GM19239 (cell line): ENCODE results near the gene NACA2.
A peak's percentile ranks its signal among the peaks of the same experiment; 100 is the strongest.
"Not testable (repeated sequence)": the region's sequence is repeated elsewhere in the genome, so short reads cannot be mapped to it uniquely, and the experiment has no call there.

Experiments used
- DNase-seq: peaks from one replicate; pipeline ENCODE4 v3.0.0; 2011; ENCODE audit warnings: low spot score; ENCODE audit not compliant: insufficient read length
- FAIRE-seq: peaks from 2 replicates; lab custom pipeline; 2011; peaks lifted over from hg19 to GRCh38; lab: Jason Lieb, UNC

The NACA2 gene

DNA sequence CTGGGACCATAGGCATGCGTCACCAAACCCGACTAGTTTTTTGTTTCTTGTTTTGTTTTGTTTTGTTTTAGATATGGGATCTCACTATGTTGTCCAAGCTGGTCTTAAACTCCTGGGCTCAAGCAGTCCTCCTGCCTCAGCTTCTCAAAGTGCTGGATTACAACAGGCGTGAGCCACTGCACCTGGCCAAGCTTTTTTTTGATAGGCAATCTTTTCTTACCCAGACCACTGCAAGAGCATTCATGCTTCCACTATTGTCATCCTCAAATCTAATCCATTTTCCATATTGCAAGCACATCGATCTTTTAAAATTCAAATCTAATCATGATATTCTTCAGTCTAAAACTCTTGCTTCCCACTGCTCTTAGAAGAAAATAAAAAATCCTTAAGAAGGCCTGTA, 10.3 kb upstream of the NACA2 start:
- DNase-seq (no peak), FAIRE-seq (no peak)

DNA sequence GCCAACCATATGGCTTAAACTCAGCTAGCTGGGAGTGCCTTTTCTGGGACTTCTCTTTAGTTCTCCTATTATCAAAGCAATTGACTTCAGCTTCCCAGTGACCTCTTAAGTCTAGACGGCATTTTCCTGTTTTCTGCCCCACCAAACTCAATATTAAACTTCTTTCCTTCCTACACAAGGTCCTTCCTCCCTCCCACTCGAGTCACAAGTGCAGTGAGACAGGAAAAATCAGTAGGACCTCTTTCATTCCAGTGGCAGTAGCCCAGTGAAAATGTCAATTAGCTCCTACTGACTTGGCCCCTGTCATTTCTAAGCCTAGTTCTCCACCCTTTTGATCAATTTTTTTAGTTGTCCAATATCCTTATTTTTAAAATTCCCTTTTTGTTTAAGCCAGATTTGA, 9.6 kb upstream of the NACA2 start:
- DNase-seq = no peak

DNA sequence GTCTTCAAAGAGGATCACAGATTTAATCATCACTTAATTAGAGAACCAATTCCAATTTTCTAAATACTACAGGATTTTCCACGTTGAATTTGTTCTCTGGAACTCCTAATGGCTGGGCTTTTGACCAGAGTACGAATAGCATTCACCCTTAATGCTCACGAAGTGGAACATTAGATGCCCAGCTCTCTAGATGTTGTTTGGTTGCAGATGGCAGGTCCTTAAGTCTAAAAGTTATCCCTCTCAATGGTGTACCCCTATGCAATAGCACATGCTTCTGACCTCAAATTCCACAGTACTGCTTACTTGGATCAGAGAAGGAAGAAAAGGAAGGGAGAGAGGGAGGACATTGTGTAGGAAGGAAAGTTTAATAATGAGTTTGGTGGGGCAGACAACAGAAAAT, 8.6 kb upstream of the NACA2 start:
- DNase-seq (no peak), FAIRE-seq (no peak)

More for the DNA sequence above, 9.6 kb upstream of the NACA2 start:
- no peak for FAIRE-seq

DNA sequence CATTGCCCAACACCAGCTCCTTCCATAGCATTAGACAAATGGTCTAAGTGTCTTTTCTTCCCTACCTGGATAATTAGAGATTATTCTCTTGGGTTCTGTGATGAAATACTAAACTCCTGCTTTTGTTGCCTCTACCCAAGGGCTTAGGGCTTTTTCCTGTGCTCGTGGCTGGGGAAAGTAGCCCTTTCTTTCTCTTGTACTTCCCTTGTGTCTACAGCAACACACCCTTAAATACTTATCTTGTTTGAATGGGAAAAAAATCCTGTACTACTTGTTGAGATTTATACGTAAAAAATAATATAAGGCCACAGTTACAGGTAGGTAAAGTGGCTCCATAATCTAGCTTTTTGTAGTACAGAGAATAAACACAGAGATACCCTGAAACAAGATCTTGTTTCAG, 7.0 kb upstream of the NACA2 start:
- FAIRE-seq (no peak), DNase-seq (no peak)

DNA sequence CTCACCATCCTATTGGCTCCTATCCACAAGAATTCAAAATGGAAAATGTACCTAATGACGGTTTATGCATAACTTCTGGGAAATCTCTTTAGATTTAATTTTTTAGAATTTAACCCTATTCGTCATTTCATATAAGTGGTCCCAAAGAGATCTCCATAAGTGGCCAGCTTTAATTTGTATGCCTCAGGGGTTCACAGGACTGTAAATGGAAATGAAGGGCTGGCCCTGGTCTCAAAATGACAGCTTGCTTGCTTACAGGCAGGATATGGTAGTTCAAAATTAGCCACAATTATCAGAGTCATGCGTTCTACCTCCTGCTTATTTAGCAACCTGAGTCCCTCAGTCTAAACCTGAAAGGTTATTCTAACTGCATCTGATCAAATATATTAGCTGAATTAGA, 6.6 kb upstream of the NACA2 start:
- FAIRE-seq (no peak), DNase-seq (no peak)

DNA sequence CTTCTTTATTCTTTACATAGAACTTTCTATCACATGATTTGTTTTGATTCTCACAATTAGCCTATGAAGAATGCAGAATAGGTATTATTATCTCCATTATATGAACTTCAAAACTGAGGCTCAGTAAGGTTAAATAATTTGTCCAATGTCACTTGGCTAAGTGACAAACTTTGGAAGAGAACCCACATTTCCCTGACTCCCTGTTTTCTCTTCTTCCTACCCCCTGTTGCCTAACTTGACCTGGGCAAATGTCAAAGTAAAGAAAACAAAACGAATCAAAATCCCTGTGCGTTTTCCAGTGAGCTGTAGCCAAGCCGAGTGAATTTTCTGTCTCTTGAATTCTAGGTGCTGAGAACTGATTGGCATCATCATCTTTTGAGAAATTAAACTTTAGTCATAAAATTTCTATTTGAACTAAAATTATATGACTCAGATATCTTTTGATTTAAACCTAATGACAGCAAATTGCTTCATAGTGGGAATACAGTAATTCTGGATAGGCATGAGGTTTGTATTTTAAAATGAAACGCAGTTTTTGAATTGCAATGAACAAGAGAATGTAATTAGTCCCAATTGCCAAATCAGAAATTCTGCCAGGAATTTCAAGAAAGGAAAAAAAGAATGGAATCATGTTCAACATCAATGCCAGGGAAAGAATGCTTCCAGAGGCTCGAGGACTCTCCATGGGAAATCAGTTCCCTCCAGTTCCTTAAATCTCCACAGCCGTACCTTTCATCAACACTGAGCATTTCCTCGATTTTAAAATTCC, 4.6 kb upstream of the NACA2 start:
- no peak for FAIRE-seq

DNA sequence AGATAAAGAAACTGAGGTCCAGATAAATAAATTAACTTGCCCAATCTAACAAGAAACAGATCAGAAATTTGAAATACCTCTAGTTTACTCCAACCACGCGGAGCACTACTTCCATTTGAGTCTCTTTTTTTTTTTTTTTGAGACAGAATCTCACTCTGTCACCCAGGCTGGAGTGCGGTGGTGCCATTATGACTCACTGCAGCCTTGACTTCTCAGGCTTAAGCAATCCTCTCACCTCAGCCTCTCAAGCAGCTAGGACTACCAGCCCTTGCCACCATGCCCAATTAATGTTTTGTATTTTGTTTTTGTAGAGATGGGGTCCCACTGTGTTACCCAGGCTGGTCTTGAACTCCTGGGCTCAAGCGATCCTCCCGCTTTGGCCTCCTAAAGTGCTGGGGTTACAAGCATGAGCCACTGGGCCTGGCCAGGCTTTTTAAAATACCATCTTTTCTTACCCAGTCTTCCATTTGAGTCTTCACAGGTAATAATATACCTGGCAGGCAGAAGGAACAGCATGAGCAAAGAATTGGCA, 3.3 kb upstream of the NACA2 start:
- FAIRE-seq (no peak), DNase-seq (no peak)

More for the DNA sequence above, 4.6 kb upstream of the NACA2 start:
- DNase-seq = no peak

DNA sequence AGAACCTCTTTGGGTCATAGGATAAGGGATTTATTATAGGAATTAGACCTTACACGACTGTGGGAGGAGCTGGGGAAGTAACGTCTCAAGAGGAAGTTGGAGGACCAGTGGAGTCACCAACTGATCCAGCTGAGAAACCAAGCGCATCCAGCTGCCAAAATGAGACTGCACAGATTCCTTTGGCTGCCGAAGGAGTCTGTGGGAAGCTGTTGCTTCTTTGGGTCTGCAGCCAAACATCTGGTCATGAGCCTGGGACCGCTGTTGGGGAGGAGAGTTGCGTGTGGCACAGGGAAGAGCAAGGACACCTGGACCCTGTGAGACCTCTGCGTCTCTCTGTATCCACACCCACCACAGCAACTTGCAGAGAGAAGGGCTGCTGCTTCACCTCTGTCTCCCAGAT, 2.4 kb upstream of the NACA2 start:
- FAIRE-seq (no peak), DNase-seq (no peak)

DNA sequence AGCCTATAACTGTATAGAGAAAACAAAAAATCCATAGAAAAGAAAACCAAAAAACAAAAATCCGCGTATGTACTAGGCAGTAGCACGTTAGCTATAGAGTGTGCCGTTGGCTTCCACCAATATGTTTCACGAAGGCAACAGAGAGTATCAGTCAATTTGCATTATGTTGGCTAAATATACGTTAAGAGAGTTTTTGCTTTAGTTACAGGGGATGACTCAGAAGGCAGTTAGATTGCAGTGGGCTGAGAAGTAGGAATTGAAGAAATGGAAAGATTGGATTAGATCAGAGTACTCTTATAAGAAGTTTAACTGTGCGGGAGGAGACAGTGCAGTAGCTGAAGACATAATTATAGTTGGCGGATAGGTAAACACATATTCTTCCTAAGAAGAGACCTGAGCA, 911 bp upstream of the NACA2 start:
- FAIRE-seq (no peak), DNase-seq (no peak)

DNA sequence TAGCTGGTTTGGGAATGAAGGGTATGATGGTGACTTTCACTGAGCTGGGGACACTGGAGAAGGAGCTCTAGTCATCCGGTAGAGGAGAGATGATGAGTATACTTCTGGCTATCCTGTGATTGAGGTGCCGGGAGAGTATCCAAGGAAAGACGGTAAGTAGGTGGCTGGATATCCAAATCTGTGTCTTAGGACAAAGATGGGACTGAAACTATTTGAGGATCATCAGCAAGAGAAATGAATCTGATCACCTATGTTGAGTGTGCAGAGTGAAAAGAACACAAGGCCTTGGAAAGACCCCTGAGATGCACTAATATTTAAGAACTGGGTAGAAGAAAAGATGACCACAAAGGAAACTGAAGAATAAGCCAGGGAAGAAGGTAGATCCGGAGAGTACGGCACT, 1.0 kb downstream of the NACA2 start:
- FAIRE-seq = no peak
- DNase-seq = no peak

DNA sequence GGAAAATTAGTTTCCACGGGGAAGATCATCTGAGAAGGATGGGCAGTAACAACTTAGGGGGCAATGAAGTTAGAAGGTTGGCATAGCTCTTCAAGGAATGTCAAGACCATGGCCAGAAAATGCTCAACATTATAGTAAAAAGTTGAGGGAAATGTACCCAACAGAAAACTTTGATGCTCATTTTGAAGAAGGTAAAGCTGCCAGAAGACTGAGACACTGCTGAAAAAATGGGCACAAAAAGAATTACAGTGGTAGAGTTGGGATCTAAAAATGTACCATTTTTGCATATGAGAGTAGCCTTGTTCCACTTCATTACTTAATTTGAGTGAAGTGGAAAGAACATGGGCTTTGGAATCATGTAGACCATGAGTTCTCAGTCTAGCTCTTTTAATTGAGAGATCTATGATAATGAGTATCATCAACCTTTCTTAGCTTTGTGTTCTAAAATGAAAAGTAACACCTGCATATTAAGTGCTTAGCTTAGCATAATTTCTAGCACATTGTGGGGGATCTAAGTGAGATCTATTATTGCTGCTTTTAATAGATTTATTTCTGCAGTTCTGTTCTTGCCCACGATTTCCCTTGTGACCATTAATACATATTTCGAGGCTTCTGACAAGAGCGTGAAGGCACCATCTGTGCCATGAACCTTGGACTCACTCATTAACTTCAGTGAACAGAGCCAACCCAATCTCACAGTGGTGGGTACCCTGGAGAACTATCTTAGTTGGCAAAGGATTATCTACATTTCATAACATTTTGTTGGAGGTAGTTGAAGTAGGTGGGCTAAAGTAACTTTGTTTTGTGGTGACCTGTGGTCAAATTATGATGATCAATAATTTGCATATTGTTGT, 3.0 kb downstream of the NACA2 start:
- DNase-seq (no peak), FAIRE-seq (no peak)

DNA sequence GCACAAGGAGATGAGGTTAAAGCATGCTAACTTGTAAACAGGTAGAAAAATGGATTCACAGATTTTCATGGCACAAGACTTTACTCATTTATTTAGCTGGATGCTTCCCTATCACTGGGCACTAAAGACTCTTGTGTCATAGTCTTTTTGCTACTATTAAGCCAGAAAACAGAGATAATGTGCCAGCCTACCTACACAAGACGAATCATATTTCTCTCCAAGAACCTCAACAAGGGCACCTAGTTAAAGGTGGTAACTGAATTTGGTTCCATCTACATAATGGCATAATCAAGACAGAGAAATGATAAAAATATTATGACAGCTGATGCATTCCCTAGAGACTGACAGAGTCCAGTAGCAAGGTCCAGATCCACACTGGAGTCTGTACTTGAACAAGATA, 3.8 kb downstream of the NACA2 start:
- no peak for FAIRE-seq
- DNase-seq = no peak

DNA sequence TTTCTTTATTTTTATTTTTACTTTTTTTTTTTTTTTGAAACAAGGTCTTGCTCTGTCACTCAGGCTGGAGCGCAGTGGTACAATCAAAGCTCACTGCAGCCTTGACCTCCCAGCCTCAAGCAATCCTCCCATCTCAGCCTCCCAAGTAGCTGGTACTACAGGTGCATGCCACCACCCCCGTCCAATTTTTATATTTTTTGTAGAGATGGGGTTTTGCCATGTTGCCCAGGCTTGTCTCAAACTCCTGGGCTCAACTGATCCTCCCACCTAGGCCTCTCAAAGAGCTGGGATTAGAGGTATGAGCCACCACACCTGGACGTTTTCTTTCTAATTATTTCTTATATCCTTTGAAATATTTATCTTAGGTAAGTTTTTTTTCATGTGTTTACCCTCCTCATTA, 4.4 kb downstream of the NACA2 start:
- not testable (repeated sequence) for FAIRE-seq, DNase-seq

DNA sequence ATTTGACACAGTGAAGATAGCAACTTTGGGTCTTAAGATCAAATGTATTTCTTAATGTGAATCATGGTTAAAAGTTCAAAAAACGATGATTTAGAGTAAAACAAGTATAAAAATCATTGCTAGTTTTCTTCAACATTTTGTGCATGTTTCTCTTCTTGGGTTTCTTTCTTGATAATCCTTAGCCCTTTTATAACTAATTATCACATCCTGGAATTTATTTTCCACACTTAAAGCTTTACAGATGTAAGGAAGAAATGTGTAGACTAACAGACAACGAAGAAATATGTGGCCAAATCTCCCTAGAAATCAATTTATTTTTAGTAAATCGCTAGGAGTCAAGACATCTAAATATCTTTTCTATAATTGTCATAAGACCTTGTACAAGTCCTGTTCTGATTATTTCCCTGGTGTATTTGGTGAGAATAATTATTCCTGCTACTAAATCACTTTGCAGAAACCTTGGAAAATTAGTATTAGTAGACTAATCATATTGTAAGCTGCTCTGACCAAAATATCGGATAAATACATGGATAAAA, 4.9 kb downstream of the NACA2 start:
- DNase-seq (no peak), FAIRE-seq (no peak)

DNA sequence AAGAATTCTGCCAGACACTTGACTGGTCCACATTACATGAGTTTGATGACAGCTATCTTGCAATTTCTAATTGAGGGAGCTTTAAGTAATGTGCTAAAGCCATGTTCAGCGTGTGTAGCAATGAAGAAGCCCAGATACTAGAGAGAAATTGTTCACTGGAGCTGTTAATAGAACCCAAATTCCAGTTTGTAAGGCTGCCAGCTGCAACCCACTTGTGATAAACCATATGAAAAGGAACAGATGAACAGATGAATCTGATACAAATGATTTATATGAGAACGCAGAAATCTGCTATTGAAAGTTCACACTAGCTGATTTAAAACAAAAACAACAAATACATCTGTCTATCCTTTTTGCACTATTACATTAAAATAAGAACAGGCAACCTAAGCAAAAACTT, 6.2 kb downstream of the NACA2 start:
- FAIRE-seq = no peak
- no peak for DNase-seq

DNA sequence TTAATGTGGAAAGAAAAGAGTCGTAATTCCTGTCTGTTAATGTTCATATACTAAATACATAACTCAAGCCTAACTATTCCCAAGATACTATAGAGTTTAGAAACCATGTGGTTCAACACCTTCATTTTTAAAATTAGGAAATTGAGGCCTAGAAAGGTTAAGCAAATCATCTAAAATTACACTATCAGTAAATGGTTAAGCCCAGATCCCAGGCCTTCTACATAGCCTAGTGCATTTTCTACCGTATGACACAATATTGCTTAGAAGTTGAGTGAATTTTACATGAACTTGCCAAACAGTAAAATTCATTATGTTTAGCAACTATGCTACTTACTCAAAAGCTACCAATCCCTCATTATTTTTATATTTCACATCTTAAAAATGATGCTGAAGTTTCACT, 6.8 kb downstream of the NACA2 start:
- no peak for DNase-seq
- FAIRE-seq = no peak

DNA sequence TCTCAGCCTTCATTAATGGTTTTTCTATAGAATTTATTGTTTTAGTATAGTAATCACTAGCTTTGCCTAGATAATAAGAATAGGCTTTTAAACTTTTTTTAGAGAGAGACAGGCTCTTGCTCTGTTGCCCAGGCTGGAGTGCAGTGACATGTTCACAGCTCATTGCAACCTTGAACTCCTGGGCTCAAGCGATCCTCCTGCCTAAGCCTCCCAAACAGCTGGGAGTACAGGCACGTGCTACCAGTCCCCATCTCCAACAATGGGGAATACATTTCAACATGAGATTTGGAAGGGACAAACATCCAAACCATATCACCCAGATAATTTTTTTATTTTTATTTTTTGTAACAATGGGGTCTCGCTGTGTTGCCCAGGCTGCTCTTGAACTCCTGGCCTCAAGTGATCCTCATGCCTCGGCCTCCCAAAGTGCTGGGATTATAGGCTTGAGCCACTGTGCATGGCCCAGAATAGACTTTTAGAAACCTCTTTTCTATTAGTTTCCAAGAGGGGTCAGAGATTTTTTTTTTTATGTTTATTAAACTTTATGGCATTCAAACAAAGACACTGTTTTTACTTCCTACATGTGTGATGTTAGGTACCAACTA, 7.3 kb downstream of the NACA2 start:
- DNase-seq (no peak), FAIRE-seq (no peak)

DNA sequence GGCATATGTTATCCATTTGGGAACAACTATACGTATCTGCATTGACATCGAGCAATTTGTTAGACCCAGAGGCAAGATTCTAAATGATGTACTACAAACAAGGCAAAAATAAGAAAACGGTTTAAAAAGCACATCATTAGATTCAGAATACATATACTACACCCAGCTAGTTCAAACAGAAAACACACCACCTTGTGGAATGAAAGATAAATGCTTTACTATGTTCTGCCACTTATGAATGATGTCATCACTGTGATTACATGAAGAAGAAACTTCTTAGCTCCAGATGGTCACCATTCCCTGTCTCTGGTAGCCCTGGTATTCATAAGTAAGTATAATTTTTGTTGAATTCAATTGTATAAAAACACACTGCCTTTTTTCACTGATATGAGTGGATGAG, 7.8 kb downstream of the NACA2 start:
- no peak for DNase-seq
- FAIRE-seq = peak; percentile 66

DNA sequence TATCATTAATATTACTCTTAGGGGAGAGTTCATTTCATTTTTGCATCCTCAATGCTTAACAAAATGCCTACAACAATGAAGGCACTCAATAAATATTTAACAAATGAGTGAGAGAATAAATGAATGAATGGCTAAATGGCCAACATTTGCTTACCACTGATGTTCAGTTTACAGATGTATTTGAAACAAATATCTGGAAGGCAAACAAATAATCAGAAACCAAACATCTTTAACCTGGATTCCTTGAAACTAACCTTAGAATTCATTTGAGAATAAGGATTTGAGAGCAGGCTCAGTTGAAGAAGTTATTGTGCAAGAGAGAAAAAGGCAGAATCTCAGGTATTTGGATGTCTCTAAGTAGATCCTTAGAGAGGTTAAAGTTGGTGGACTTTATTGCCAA, 8.4 kb downstream of the NACA2 start:
- FAIRE-seq = no peak

DNA sequence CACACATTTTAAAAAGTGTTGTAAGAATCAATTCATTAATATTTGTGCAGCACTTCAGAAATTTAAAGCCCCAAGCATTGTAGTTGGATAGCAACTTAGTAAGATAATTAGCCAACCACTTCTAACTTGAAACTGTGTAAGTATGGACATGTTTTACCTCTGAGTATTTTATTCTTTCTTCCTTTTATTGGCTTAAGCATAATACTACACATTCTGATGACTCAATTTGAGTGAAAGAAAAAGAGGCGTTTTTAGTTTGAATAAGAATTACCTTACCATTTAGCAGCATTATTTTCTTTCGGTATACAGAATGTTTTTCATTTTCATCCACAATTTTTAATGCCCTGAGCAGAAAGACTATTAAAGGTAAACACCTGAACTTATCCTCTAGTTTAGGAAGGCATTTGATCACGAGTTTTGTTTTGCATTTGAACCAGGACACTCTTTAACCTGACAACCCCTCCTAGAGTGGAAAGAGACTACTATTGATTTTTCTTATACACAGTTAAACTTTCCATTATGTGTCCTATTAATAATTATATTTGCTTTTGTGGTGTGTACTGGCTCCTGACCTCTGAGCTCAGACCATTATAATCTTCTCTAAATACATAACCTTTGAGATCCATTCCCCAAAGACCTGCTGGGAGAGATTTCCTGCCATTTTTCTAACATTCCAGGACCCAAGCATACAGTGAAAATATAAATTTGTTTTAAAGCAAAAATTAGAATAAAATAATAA, 9.2 kb downstream of the NACA2 start:
- FAIRE-seq (no peak), DNase-seq (no peak)

More for the DNA sequence above, 8.4 kb downstream of the NACA2 start:
- no peak for DNase-seq
